HepG2 (cell line): ENCODE measurements around the gene NSMF.

Experiments used
- CTCF ChIP-seq: sonication (generic); formaldehyde crosslinking; IDR thresholded peaks from 2 replicates; pipeline ENCODE4 v1.5.0; 2020; ENCODE audit warnings: mild to moderate bottlenecking, missing genetic modification reagents, moderate library complexity
- ELK4 ChIP-seq: sonication (generic); formaldehyde crosslinking; IDR thresholded peaks from 2 replicates; pipeline ENCODE4 v1.9.0; 2021; ENCODE audit warnings: missing genetic modification reagents, borderline replicate concordance
- MAFK ChIP-seq, 2 experiments: IDR thresholded peaks in 1 of 2; conservative IDR thresholded peaks in 1 of 2; 2 replicates each; pipeline ENCODE4 v1.6.1; 2011; ENCODE audit warnings: improper control_type of control experiment in 2 of 2, low read length in 2 of 2
- MTA3 ChIP-seq: sonication (generic); formaldehyde crosslinking; IDR thresholded peaks from 2 replicates; pipeline ENCODE4 v1.4.0; 2020; ENCODE audit warnings: missing genetic modification reagents
- NR2C2 ChIP-seq: sonication (generic); formaldehyde crosslinking; IDR thresholded peaks from 2 replicates; pipeline ENCODE4 v1.4.0; 2020; ENCODE audit warnings: missing genetic modification reagents, mild to moderate bottlenecking, moderate library complexity, borderline replicate concordance
- SIN3B ChIP-seq: fragments of 150-350 bp; IDR thresholded peaks from 2 replicates; pipeline ENCODE4 v1.6.1; 2014; ENCODE audit warnings: low read length
- SMAD1 ChIP-seq: sonication (generic); formaldehyde crosslinking; IDR thresholded peaks from 2 replicates; pipeline ENCODE4 v1.4.0; 2020; ENCODE audit warnings: missing genetic modification reagents, low read depth, mild to moderate bottlenecking, borderline replicate concordance
- SMARCC2 ChIP-seq: fragments of 450-650 bp; IDR thresholded peaks from 2 replicates; pipeline ENCODE4 v1.6.1; 2017; ENCODE audit warnings: antibody characterized with exemption, mild to moderate bottlenecking
- TSC22D2 ChIP-seq: sonication (generic); formaldehyde crosslinking; IDR thresholded peaks from 2 replicates; pipeline ENCODE4 v1.5.1; 2020; ENCODE audit warnings: missing genetic modification reagents, mild to moderate bottlenecking, borderline replicate concordance
- ZNF549 ChIP-seq: sonication (generic); formaldehyde crosslinking; IDR thresholded peaks from 2 replicates; pipeline ENCODE4 v1.5.0; 2020; ENCODE audit warnings: missing genetic modification reagents
- ZNF720 ChIP-seq: sonication (generic); formaldehyde crosslinking; IDR thresholded peaks from 2 replicates; pipeline ENCODE4 v1.4.0; 2020; ENCODE audit warnings: missing genetic modification reagents

- TF ChIP-seq SMARCC2 (no peak), MTA3 (CRISPR knock-in tag) (no peak), SIN3B (no peak), ZNF549 (no peak), MAFK (conservative IDR thresholded peaks at IDR 0.05 in 1 of 2, IDR thresholded peaks at IDR 0.05 in 1 of 2; ENCODE audit: low read length in 2 of 2) (no peak), CTCF (CRISPR knock-in tag) (no peak), SMAD1 (CRISPR knock-in tag) (no peak), NR2C2 (no peak), ELK4 (no peak), TSC22D2 (CRISPR knock-in tag) (no peak), ZNF720 (CRISPR knock-in tag) (no peak)
These were observed 6.0 kb upstream of the NSMF start for GRCh38 chr9:137465000-137465719.
